ENCODE results near the gene MDN1. TPM values are rescaled to one million over a fixed set of nuclear protein-coding genes. Genes with fewer than 3 reads are reported as not detected.
A peak's percentile ranks its signal among the peaks of the same experiment; 100 is the strongest.

The MDN1 gene
- polyA plus RNA-seq, 3 donors: 38.6 to 41.2 (median 38.9) TPM

DNA sequence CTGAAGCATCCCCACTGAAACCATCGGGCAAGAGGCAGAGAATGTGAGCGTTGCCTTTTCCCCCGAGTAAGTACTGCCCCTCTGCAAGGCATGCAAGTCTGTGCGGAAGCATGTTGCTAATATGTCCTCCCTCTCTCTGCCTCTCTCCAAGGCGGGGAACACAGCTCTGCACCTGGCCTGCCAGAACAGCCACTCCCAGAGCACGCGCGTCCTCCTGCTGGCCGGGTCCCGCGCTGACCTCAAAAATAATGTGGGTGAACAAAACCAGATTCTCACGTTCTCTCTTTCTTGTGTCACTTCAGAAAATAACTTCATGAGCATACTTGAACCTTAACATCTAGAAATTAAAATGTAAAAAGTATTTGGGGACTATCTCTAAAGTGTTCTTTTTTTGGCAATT, 207.5 kb downstream of the MDN1 start:
- DNase-seq (ENCODE audit: low read depth in 3 of 3, low spot score in 2 of 3): no peak

DNA sequence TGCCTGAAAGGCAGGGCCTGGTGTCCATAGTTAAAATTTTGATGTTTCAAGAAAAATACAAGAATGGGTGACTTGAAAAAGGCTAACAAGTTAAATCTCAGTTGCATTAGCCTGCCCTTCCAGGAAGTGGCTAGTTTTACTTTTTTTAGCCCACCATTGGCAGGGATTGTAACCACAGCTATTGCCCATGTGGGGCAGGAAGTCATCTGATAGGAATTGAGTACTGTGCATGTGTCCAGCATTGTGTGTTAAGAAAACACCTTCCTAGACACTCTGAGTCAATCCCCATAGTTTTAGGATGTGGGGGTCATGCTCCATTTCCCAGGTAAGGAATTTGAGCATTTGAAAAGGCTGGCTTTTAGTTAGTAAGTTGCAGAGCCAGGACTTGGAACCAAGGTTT, 207.9 kb downstream of the MDN1 start:
- no peak for DNase-seq (ENCODE audit: low read depth in 3 of 3, low spot score in 2 of 3)

DNA sequence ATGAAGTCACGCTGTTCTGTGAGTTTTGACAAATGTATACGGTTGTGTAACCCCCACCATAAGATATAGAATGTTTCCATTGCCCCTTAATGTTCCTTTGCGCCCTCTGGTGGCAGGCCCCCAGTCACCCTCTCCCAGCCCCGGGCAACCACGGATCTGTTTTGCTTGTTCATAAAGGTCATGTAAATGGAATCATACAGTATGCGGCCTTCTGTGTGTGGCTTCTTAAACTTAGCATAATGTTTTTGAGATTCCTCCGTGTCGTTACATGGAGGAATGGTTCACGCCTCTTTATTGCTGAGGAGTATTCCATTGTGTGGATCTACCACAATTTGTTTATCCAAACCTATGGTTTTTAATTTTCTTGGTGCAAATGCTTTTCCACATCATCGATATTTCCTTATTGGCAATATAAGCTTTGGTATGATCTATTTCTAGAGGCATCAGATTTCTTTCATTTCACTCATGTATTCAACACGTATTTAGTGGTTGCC, 209.4 kb downstream of the MDN1 start:
- no peak for DNase-seq (ENCODE audit: low read depth in 3 of 3, low spot score in 2 of 3)

DNA sequence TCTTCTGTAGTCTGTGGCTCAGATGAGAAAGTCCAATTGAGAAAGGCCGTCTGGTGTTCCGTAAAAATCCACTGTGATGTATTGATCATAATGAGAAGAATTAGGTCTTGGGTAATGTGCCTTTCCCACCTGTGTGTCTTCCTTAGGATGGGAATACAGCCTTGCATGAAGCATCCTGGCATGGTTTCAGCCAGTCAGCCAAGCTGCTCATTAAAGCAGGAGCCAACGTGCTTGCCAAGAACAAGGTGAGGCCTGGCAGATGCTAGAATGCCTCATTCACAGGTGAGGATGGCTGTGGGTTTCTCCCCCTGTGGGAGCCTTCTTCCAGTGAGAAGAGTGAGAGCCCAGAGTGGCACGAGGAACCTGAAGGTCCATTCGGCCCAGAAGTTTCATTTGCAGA, 213.7 kb downstream of the MDN1 start:
- no peak for DNase-seq (ENCODE audit: low read depth in 3 of 3, low spot score in 2 of 3)

DNA sequence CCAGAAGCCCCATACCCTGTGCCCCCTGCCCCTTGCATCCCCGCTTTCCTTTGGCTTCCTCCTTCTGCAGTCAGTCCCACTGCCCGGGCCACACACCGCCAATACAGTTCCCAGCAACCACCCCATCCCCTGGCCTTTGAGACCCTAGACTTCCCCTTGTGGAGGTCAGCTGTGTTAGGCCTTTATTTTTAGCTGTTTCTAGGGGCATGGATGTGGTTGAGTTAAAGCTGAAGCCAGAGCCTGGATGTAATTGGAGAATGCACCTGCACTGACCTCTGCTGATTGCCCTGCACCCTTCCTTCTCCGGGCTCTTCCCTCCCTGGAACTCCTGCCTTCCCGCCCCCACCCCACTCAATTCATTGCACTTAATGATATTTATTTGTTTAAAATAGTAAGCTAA, 214.9 kb downstream of the MDN1 start:
- no peak for DNase-seq (ENCODE audit: low read depth in 3 of 3, low spot score in 2 of 3)

DNA sequence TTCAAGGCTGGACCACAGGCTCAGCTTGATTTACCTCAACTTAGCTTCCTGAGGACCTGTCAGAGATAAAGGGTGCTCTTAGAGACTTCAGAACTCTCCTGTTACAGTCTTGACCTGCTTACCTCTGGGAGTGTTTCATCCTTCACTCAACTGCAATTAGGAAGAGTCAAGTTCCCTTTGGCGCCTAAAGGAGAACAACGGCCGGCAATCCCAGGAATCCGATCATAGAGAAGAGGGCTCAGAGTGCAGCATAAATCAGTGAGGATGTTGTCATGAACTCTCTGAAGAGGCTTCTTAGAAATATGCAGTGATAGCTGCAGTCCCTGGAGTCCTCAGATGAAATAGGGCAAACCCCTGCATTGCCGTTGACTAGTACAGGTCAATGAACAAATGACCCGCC, 217.4 kb downstream of the MDN1 start:
- peak in 2 of 3 donors; percentile 37 to 56 for DNase-seq (ENCODE audit: low read depth in 3 of 3, low spot score in 2 of 3)

DNA sequence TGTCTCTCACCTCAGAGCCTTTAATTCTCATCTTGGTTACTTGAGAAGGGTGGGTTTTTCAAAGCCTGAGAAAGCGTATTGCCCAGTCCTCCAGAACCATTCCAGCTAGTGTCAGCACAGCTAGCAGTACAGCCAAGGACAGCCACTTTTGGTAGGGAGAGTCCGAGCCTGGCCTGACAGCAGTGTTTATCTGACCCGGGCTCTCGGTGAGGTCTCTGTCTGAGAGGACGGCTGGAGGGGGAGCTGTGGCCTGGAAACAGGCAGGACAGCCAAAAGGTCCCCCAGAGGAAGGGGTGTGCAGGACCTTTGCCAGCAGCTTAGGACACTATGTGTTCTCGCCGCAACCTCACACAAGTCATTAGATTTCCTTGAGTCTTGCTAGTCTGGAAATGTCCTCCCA, 219.9 kb downstream of the MDN1 start:
- DNase-seq (ENCODE audit: low read depth in 3 of 3, low spot score in 2 of 3): no peak

DNA sequence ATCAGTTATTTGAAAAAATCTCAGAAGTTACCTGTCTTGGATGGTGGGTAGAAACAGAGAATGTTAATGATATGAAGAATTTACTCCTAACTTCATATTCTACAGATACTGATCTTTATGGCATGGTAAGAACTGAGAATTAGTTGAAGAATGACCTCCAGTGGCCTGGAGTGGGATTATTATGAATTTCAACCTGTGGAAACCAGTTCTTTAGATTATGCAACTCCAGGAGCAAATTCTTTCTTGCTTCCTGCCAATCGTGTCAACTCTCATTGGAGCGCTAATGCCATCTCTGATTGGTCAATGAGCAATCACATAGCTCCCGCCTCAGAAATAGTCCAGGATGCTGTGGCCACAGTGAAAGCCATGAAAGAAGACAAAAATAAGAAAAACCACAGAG, 221.6 kb downstream of the MDN1 start:
- no peak for DNase-seq (ENCODE audit: low read depth in 3 of 3, low spot score in 2 of 3)

DNA sequence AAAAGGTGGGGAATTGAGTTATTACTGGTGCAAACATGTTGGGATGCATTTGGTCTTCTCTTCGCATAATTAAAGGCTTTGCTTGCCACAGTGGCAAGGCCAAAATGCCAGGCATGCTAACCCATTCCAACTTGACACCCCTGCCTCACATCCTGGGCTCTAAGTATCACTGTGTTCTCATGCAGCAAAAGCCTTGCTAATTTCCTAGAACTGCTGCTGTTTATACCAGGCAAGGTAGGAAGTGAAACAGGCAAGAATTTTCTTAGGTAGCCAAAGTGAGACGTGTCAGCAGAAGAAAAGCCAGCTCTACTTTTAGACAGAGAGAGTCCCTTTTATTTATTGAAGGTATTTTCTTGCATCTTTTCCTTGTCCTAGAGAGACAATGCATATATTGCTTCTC, 222.2 kb downstream of the MDN1 start:
- no peak for DNase-seq (ENCODE audit: low read depth in 3 of 3, low spot score in 2 of 3)

DNA sequence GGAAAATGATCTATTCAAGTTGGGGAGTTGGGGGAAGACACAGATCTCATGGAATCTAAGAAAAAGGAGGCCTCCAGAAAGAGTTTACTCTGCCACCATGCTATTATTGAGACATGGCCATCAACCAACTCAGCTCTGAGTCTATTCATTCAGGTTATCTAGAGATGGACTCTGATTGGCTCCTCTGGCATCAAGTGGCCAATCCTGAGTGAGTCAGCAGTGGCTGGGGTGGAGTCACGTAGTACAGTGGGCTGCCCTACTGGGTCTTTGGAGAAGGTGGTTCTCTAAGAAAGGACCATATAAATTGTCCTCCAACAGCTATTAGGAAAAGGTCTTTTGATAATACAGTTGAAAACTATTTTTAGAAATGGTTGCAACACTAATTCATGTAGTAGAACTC, 223.1 kb downstream of the MDN1 start:
- no peak for DNase-seq (ENCODE audit: low read depth in 3 of 3, low spot score in 2 of 3)

DNA sequence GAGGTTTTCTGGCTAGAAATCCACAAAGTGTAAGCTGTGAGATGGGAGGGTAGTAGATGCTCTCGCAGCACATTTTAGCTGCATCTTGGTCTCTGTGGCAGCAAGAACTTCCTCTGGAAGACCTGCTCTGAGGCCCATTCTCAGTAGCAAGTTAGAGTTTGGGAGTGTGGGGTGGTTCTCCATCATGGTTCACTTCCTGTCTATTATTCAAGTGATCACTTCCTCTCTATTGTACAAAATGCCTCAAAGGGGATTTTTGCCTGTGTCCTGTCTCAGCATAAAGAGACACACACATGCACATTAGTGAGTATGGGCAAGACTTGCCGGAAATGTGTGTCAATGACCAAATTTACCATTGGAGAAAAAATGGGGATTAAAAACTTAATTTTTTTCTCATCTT, 223.5 kb downstream of the MDN1 start:
- DNase-seq (ENCODE audit: low read depth in 3 of 3, low spot score in 2 of 3): no peak

Other genes with a start within 250 kb of the MDN1 start
- gene LYRM2, start 181.0 kb downstream of the MDN1 start, polyA plus RNA-seq (ENCODE audit: insufficient read length in 3 of 3): 10 to 100 TPM; 53.0 to 58.7 (median 56.8) TPM
- 10 to 100 TPM; 23.0 to 29.1 (median 26.1) TPM for gene CASP8AP2, start 10.1 kb upstream of the MDN1 start, polyA plus RNA-seq (ENCODE audit: insufficient read length in 3 of 3)
- gene GJA10, start 74.7 kb upstream of the MDN1 start, polyA plus RNA-seq (ENCODE audit: insufficient read length in 3 of 3): not detected